ENCODE results near the gene IRF8.

Gene IRF8

GRCh38 chr16:85915125-85915845 is 16.3 kb downstream of the IRF8 start:
- H3K27ac ChIP-seq = no peak overlapping the region
- TF ChIP-seq, protein P1, sequence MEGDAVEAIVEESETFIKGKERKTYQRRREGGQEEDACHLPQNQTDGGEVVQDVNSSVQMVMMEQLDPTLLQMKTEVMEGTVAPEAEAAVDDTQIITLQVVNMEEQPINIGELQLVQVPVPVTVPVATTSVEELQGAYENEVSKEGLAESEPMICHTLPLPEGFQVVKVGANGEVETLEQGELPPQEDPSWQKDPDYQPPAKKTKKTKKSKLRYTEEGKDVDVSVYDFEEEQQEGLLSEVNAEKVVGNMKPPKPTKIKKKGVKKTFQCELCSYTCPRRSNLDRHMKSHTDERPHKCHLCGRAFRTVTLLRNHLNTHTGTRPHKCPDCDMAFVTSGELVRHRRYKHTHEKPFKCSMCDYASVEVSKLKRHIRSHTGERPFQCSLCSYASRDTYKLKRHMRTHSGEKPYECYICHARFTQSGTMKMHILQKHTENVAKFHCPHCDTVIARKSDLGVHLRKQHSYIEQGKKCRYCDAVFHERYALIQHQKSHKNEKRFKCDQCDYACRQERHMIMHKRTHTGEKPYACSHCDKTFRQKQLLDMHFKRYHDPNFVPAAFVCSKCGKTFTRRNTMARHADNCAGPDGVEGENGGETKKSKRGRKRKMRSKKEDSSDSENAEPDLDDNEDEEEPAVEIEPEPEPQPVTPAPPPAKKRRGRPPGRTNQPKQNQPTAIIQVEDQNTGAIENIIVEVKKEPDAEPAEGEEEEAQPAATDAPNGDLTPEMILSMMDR (IDR thresholded peaks at IDR 0.05; ENCODE audit: low read depth, low read length) = no peak
- no peaks in the 10 kb centered on the region for H3K36me3 ChIP-seq
- H3K9me3 ChIP-seq (ENCODE audit: severe bottlenecking) = no peaks in the 10 kb centered on the region
- H3K27me3 ChIP-seq (ENCODE audit: insufficient read depth, low read depth, severe bottlenecking) = no peaks in the 10 kb centered on the region
- no peak for DNase-seq
- H3K4me3 ChIP-seq (ENCODE audit: low read depth, low read length) = no peak overlapping the region

DNA sequence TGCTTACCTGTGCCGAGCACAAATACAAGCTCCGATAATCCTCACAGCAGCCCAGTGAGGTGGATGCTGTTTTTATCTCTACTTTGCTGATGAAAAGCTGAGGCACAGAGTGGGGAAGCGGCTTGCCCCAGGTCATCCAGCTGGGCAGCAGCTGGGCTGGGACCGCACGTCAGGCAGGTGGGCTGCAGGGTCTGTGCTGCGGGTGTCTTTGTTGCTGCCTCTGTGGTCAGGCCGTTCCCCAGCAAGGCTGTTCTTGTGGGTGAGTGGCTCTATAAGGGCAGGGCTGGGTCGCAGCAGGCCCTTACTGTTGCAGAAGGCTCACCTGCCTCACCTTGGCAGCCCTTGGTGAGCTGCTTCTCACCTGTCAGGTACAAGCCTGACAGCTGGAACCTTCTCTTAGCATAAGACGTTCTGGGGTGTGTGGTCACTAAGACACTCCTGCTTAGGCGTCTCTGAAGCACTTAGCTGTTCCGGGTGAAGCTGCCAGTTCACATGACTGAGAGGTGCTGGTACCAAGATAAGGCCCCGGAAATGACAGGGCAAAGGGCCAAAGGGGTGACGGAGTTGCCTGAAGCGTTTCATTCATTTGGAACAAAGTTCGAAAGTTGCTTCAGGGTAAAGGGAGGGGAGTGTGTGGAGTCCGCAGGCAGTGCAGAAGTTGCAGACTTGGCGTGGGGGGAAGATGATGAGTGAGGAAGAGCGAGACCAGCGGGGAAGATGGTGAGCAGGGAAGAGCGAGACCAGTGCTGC is 17.4 kb downstream of the IRF8 start:
- DNase-seq = no peak
- TF ChIP-seq, protein P1 (IDR thresholded peaks at IDR 0.05; ENCODE audit: low read depth, low read length) = no peak
- no peaks in the 10 kb centered on the region for H3K36me3 ChIP-seq
- no peak overlapping the region for H3K4me3 ChIP-seq (ENCODE audit: low read depth, low read length)
- no peak overlapping the region for H3K27ac ChIP-seq
- no peaks in the 10 kb centered on the region for H3K27me3 ChIP-seq (ENCODE audit: insufficient read depth, low read depth, severe bottlenecking)
- no peaks in the 10 kb centered on the region for H3K9me3 ChIP-seq (ENCODE audit: severe bottlenecking)

- TF ChIP-seq, protein P1 (IDR thresholded peaks at IDR 0.05; ENCODE audit: low read depth, low read length) = no peak
- DNase-seq = no peak
- Histone ChIP-seq H3K27ac (no peak overlapping the region), H3K36me3 (no peaks in the 10 kb centered on the region), H3K4me3 (ENCODE audit: low read depth, low read length) (no peak overlapping the region), H3K27me3 (ENCODE audit: insufficient read depth, low read depth, severe bottlenecking) (no peaks in the 10 kb centered on the region), H3K9me3 (ENCODE audit: severe bottlenecking) (no peaks in the 10 kb centered on the region)
Observed at GRCh38 chr16:85917012-85917411, 18.1 kb downstream of the IRF8 start.

- Histone ChIP-seq H3K9me3 (ENCODE audit: severe bottlenecking) (no peaks in the 10 kb centered on the region), H3K36me3 (no peaks in the 10 kb centered on the region), H3K4me3 (ENCODE audit: low read depth, low read length) (no peak overlapping the region), H3K27ac (no peak overlapping the region), H3K27me3 (ENCODE audit: insufficient read depth, low read depth, severe bottlenecking) (no peaks in the 10 kb centered on the region)
- no peak for DNase-seq
- TF ChIP-seq, protein P1 (IDR thresholded peaks at IDR 0.05; ENCODE audit: low read depth, low read length) = no peak
Observed at GRCh38 chr16:85917959-85918358, 19.0 kb downstream of the IRF8 start.

- H3K4me3 ChIP-seq (ENCODE audit: low read depth, low read length) = no peak overlapping the region
- DNase-seq = no peak
- H3K27me3 ChIP-seq (ENCODE audit: insufficient read depth, low read depth, severe bottlenecking) = no peaks in the 10 kb centered on the region
- H3K36me3 ChIP-seq = no peaks in the 10 kb centered on the region
- TF ChIP-seq, protein P1 (IDR thresholded peaks at IDR 0.05; ENCODE audit: low read depth, low read length) = no peak
- no peak overlapping the region for H3K27ac ChIP-seq
- no peaks in the 10 kb centered on the region for H3K9me3 ChIP-seq (ENCODE audit: severe bottlenecking)
Observed at GRCh38 chr16:85918436-85918835, 19.5 kb downstream of the IRF8 start.

Data from WERI-Rb-1 (cell line).